IgD-negative memory B cell (primary cell): ENCODE data around the gene PRKCH. TPM values are rescaled to one million over a fixed set of nuclear protein-coding genes. Genes with fewer than 3 reads are reported as not detected.

Source experiments
- H3K27ac Mint-ChIP-seq, 3 donors: one replicate each; pipeline ENCODE4 v1.8.0; 2020 to 2022; ENCODE audit warnings: mild to moderate bottlenecking in 3 of 3, mixed read lengths in 3 of 3, moderate library complexity in 1 of 3
- H3K27me3 Mint-ChIP-seq: one replicate; pipeline ENCODE4 v1.8.0; 2021; ENCODE audit warnings: mixed read lengths
- H3K36me3 Mint-ChIP-seq: one replicate; pipeline ENCODE4 v1.8.0; 2020; ENCODE audit warnings: mild to moderate bottlenecking, mixed read lengths
- H3K4me1 Mint-ChIP-seq, 3 donors: one replicate each; pipeline ENCODE4 v1.8.0; 2020 to 2022; ENCODE audit warnings: mixed read lengths in 3 of 3, mild to moderate bottlenecking in 1 of 3
- H3K4me3 Mint-ChIP-seq, 4 donors: one replicate each; pipeline ENCODE4 v1.8.0; 2020 to 2022; ENCODE audit warnings: mild to moderate bottlenecking in 4 of 4, mixed read lengths in 4 of 4, moderate library complexity in 3 of 4
- H3K9me3 Mint-ChIP-seq, 3 donors: one replicate each; pipeline ENCODE4 v1.8.0; 2020 to 2021; ENCODE audit warnings: mixed read lengths in 3 of 3, mild to moderate bottlenecking in 1 of 3
- polyA plus RNA-seq: library from polyadenylated mRNA; unstranded; fragments of 300-500 nt; fragmentation: Illumina TruSeq; gene quantifications from one replicate; pipeline ENCODE4 v1.2.3, GENCODE V29; 2021

PRKCH gene
- polyA plus RNA-seq, 1 donor from 2014 or later, result 9.6 TPM

GRCh38 chr14:61355892-61356325, 34.5 kb downstream of the PRKCH start:
- Mint-ChIP-seq H3K4me1 (peaks cover 0 to 6% (median 3%) of the 10 kb centered on the region in 3 donors), H3K27ac (no peak overlapping the region), H3K36me3 (no peaks in the 10 kb centered on the region), H3K9me3 (peaks cover 0 to 2% (median 0%) of the 10 kb centered on the region in 3 donors), H3K4me3 (no peak overlapping the region), H3K27me3 (peaks cover 7% of the 10 kb centered on the region)

DNA sequence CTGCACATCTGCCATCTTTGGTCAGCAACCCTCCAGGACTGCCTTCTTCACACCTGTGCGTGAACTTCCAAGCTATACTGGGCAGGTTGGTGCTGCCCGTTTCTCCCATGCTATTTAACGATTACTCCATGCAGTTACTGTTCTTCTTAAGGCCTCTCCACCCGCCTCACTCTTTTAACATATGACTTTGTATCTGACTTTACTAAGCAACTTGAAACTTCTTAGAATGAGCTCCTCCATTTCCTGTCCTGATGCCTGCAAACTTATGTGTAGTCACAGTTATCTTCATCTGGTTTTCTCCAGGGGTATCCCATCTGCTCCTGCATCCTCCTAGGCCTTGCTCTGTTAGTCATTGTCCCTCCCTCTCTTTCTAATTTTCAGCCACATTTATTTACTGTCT, 35.7 kb downstream of the PRKCH start:
- H3K4me3 Mint-ChIP-seq, result no peak overlapping the region
- H3K9me3 Mint-ChIP-seq, result peaks cover 0 to 2% (median 0%) of the 10 kb centered on the region in 3 donors
- H3K4me1 Mint-ChIP-seq, result no peaks in the 10 kb centered on the region
- H3K27me3 Mint-ChIP-seq, result peaks cover 7% of the 10 kb centered on the region
- H3K36me3 Mint-ChIP-seq, result no peaks in the 10 kb centered on the region
- H3K27ac Mint-ChIP-seq, result no peak overlapping the region

DNA sequence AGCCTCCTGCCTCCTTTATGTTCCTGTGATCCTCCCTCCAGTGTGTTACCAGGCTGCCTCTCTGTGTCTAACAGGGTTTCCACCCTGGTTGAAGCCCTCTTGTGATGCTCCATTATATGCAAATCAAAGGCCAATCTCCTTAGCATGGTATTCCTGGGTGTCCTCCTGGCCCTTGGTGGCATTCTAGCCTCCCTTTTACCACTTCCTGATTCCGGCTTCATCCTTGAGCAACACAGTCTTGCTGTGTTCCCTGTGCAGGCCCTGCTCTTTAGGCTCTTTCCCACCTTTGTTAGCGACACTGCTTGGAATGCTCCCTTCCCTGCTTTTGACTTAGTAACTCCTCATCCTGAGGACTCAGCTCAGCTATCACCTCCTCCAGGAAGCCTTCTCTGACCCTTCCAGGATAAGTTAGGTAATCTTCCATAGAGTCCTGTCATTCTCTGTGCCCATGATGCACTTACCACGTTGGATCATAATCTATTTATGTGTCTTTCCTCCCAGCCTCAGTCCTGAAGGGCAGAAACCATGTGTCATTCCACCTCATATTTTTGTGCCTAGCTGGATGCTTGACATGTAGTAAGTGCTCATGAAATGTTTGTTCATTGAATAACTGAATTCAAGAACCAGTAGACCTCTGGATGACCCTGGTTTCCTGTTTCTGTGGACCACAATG, 37.3 kb downstream of the PRKCH start:
- Mint-ChIP-seq H3K4me3 (no peak overlapping the region), H3K4me1 (no peaks in the 10 kb centered on the region), H3K9me3 (peaks cover 0 to 2% (median 0%) of the 10 kb centered on the region in 3 donors), H3K27ac (peak overlapping the region in 1 of 3 donors; percentile 51), H3K36me3 (no peaks in the 10 kb centered on the region), H3K27me3 (peaks cover 7% of the 10 kb centered on the region)

- Mint-ChIP-seq H3K9me3 (no peaks in the 10 kb centered on the region), H3K4me1 (no peaks in the 10 kb centered on the region), H3K27ac (no peak overlapping the region), H3K27me3 (peaks cover 5% of the 10 kb centered on the region), H3K4me3 (peak overlapping the region in 1 of 4 donors; percentile 31), H3K36me3 (no peaks in the 10 kb centered on the region)
Observed at GRCh38 chr14:61360796-61361525, 39.6 kb downstream of the PRKCH start.

- no peak overlapping the region for H3K4me3 Mint-ChIP-seq
- no peaks in the 10 kb centered on the region for H3K4me1 Mint-ChIP-seq
- no peaks in the 10 kb centered on the region for H3K36me3 Mint-ChIP-seq
- H3K27me3 Mint-ChIP-seq, result peaks cover 2% of the 10 kb centered on the region
- no peaks in the 10 kb centered on the region for H3K9me3 Mint-ChIP-seq
- no peak overlapping the region for H3K27ac Mint-ChIP-seq
Observed at GRCh38 chr14:61362072-61362750, 40.8 kb downstream of the PRKCH start.

DNA sequence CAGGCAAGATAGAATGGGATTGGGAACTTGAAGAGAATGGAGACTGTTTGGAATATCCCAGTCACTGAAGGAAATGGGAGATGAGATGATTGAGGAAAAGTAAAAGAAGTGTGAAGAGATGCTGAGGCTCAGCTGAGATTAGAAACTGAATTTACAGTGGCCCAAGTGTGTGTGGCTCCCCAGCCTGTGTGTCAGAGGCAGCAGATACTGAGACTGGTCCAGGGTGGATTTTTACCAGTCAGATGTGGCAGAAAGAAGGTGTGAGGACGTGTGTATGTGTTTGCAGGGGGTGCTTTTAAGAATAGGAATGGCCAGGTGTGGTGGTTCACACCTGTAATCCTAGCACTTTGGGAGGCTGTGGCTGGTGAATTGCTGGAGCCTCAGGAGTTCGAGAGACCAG, 42.9 kb downstream of the PRKCH start:
- no peak overlapping the region for H3K27ac Mint-ChIP-seq

DNA sequence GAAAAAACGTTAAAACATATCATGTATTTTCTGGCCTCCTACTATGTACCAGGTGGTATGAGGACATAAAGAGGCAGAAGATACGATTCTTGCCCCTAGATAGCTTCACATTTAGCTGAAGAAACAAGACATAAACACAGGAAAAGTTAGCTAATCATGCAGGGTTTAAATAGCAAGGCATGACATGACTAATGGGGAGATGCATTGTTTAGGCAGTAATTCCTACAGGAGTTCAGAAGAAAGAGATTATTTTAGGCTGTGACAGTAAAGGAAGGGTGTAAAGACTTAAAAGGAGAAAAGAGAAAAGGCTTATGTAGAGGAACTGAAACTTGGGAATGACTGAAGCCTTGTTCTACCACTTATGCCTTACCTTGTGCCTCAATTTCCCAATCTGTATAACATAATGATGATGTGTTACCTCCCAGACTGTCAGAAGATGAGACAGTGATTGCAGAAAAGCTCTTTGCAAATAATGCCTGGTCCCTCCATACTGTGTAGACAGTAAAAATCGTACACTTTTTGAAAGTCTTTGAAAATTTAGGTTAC, 44.4 kb downstream of the PRKCH start:
- H3K27me3 Mint-ChIP-seq, result no peaks in the 10 kb centered on the region
- H3K9me3 Mint-ChIP-seq, result no peaks in the 10 kb centered on the region
- H3K4me1 Mint-ChIP-seq, result no peaks in the 10 kb centered on the region
- H3K4me3 Mint-ChIP-seq, result no peak overlapping the region
- peaks cover 1% of the 10 kb centered on the region for H3K36me3 Mint-ChIP-seq
- no peak overlapping the region for H3K27ac Mint-ChIP-seq

More for the DNA sequence above, 42.9 kb downstream of the PRKCH start:
- Mint-ChIP-seq H3K9me3 (no peaks in the 10 kb centered on the region), H3K4me3 (no peak overlapping the region), H3K27me3 (peaks cover 2% of the 10 kb centered on the region), H3K4me1 (no peaks in the 10 kb centered on the region), H3K36me3 (no peaks in the 10 kb centered on the region)

DNA sequence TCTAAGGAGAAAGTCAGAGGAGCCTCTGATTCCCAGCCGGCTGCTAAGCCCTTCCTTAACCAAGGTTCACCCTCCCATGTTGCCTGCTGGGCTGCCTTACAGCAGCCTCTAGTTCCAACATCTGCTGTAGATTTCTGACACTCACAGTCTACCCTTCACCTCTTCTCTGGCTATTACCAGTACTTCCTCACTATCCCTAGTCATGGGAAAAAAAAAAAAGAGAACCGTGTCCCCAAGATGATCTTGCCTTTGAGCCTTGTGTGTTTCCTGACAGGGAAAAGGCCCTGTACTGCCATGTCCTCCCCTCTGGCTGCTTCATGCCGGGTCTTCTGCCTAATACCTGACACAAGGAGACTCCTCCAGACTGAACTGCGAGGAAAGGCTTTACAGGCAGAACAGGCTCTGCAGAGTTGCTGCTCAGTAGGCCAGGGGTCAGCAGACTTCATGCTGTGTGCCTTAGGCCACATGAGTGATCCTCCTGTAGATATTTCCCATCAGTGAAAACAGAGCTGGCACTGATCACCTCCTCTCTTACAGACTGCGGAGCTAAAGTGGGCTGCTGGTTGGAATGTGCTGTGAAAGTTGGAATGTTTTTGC, 46.8 kb downstream of the PRKCH start:
- no peak overlapping the region for H3K4me3 Mint-ChIP-seq
- peaks cover 1% of the 10 kb centered on the region for H3K36me3 Mint-ChIP-seq
- peaks cover 2 to 3% (median 2%) of the 10 kb centered on the region in 3 donors for H3K9me3 Mint-ChIP-seq
- no peaks in the 10 kb centered on the region for H3K4me1 Mint-ChIP-seq
- no peaks in the 10 kb centered on the region for H3K27me3 Mint-ChIP-seq
- H3K27ac Mint-ChIP-seq, result peak overlapping the region in 1 of 3 donors; percentile 17

DNA sequence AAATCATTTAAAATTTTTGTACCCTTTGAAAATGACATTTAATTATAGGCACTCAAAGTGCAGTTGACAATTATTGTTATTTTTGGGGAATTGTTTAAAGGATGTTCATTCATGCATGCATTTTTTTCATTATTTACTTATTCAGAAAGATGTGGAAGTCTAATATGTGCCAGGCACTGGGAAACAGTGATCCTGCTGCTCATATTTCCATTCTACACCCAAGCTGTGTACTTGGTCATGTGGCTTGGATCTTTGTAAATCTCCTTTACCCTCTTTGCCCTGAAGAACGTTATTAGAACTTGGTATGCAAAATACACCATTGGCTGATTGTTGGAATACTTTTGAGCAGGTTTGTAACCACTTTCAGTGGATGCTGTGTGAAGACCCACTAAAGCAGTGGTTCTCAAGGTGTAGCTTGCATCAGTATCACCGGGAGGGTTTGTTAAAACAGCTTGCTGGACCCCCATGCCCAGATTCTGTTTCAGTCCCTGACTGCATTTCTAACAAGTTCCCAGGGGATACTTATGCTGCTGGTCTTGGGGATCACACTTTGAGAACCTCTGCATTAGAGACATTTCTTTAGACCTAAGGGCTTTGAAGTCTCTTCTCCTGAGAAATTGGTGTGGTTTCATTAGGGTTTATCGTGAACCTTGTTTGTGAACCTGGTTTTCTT, 47.5 kb downstream of the PRKCH start:
- no peaks in the 10 kb centered on the region for H3K27me3 Mint-ChIP-seq
- peaks cover 1% of the 10 kb centered on the region for H3K36me3 Mint-ChIP-seq
- H3K9me3 Mint-ChIP-seq, result peaks cover 2 to 4% (median 4%) of the 10 kb centered on the region in 3 donors
- H3K4me3 Mint-ChIP-seq, result no peak overlapping the region
- no peak overlapping the region for H3K27ac Mint-ChIP-seq
- H3K4me1 Mint-ChIP-seq, result no peaks in the 10 kb centered on the region

DNA sequence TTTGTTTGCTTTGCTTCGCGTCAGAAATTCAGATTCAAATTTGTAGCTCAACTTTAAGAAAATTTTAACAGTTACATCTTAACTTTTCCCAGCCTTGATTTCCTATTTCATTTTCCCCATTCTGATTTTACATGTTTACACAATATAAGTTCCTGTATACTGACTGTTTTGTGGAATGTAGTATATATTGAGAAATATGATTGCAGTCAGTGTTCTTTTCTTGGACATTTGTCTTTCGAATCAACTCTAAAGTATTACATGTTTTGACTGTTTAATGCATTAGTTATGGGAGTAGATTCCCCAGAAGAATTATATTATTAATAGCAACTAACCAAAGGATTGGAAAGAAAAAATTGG, 48.1 kb downstream of the PRKCH start:
- no peak overlapping the region for H3K27ac Mint-ChIP-seq
- H3K27me3 Mint-ChIP-seq, result no peaks in the 10 kb centered on the region
- peaks cover 2 to 4% (median 4%) of the 10 kb centered on the region in 3 donors for H3K9me3 Mint-ChIP-seq
- no peaks in the 10 kb centered on the region for H3K4me1 Mint-ChIP-seq
- H3K36me3 Mint-ChIP-seq, result peaks cover 1% of the 10 kb centered on the region
- H3K4me3 Mint-ChIP-seq, result no peak overlapping the region

GRCh38 chr14:61372379-61372778, 51.0 kb downstream of the PRKCH start:
- Mint-ChIP-seq H3K9me3 (peaks cover 8 to 28% (median 21%) of the 10 kb centered on the region in 3 donors), H3K4me3 (no peak overlapping the region), H3K4me1 (no peaks in the 10 kb centered on the region), H3K27me3 (no peaks in the 10 kb centered on the region), H3K27ac (no peak overlapping the region), H3K36me3 (peaks cover 3% of the 10 kb centered on the region)

DNA sequence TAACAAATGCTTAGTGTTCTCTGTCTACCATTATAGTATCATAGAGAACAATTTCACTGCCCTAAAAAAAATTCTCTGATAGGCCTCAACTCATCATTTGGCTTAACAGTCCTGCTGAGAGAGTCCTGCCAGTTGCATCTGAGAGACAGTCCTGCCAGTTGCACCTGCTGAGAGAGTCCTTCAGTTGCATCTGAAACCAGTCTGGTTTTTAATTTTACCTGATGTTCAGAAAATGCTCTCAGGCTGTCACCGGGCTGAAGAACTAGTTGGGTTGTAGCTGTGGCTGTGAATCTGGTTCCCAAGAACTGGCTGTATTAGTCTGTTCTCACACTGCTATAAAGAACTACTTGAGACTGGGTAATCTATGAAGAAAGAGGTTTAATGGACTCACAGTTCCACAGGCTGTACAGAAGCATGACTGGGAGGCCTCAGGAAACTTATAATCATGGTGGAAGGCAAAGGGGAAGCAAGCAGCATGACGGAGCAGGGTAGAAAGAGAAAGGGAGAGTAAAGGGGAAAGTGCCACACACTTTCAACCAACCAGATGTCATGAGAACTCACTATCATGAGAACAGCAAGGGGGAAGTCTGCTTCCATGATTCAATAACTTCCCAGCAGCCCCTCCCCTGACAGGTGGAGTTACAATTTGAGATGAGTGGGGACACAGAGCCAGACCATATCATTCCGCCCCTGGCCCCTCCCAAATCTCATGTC, 51.6 kb downstream of the PRKCH start:
- no peaks in the 10 kb centered on the region for H3K27me3 Mint-ChIP-seq
- no peak overlapping the region for H3K27ac Mint-ChIP-seq
- peaks cover 8 to 28% (median 21%) of the 10 kb centered on the region in 3 donors for H3K9me3 Mint-ChIP-seq
- H3K4me3 Mint-ChIP-seq, result no peak overlapping the region
- peaks cover 3% of the 10 kb centered on the region for H3K36me3 Mint-ChIP-seq
- no peaks in the 10 kb centered on the region for H3K4me1 Mint-ChIP-seq

GRCh38 chr14:61374284-61374683, 52.9 kb downstream of the PRKCH start:
- H3K4me3 Mint-ChIP-seq, result no peak overlapping the region
- H3K27me3 Mint-ChIP-seq, result no peaks in the 10 kb centered on the region
- H3K27ac Mint-ChIP-seq, result no peak overlapping the region
- peaks cover 0 to 2% (median 0%) of the 10 kb centered on the region in 3 donors for H3K4me1 Mint-ChIP-seq
- H3K9me3 Mint-ChIP-seq, result peaks cover 8 to 28% (median 21%) of the 10 kb centered on the region in 3 donors
- peaks cover 3% of the 10 kb centered on the region for H3K36me3 Mint-ChIP-seq

GRCh38 chr14:61375218-61375617, 53.8 kb downstream of the PRKCH start:
- Mint-ChIP-seq H3K9me3 (peaks cover 8 to 28% (median 21%) of the 10 kb centered on the region in 3 donors), H3K4me3 (no peak overlapping the region), H3K36me3 (peaks cover 2% of the 10 kb centered on the region), H3K4me1 (peaks cover 0 to 7% (median 0%) of the 10 kb centered on the region in 3 donors), H3K27ac (no peak overlapping the region), H3K27me3 (no peaks in the 10 kb centered on the region)
